Cardiac muscle cell (in vitro differentiated cells and primary cell): Measurements from ENCODE around the gene UBA1. TPM values are rescaled to one million over a fixed set of nuclear protein-coding genes. Genes with fewer than 3 reads are reported as not detected.

Experiments used
- DNase-seq, 2 donors: peaks; one replicate each; pipeline versions ENCODE4 v3.0.0 to v3.0.0-alpha.2; 2010 to 2017; ENCODE audit warnings: low read depth in 1 of 2, low spot score in 1 of 2
- H3K27ac ChIP-seq: fragments of 200-600 bp; sonication (generic); 2 replicates; pipeline ENCODE4 v1.5.1; 2016
- H3K27me3 ChIP-seq: fragments of 200-600 bp; sonication (generic); 2 replicates; pipeline ENCODE4 v1.6.0; 2016; ENCODE audit warnings: control low read depth
- H3K36me3 ChIP-seq: fragments of 200-600 bp; sonication (generic); 2 replicates; pipeline ENCODE4 v1.5.1; 2016; ENCODE audit warnings: control low read depth
- H3K4me1 ChIP-seq: fragments of 200-600 bp; sonication (generic); 2 replicates; pipeline ENCODE4 v1.8.1; 2017; ENCODE audit warnings: low read depth, mild to moderate bottlenecking, mixed run types
- H3K4me3 ChIP-seq: fragments of 200-600 bp; sonication (generic); 2 replicates; pipeline ENCODE4 v1.5.1; 2016; ENCODE audit warnings: mild to moderate bottlenecking
- H3K9me3 ChIP-seq: fragments of 200-600 bp; sonication (generic); 2 replicates; pipeline ENCODE4 v1.5.1; 2017; ENCODE audit warnings: low read depth, mild to moderate bottlenecking, control low read depth
- CTCF ChIP-seq: IDR thresholded peaks from 2 replicates; pipeline ENCODE4 v1.5.1; 2012; ENCODE audit warnings: low read depth, mild to moderate bottlenecking, low read length
- polyA plus RNA-seq: library from polyadenylated mRNA; unstranded; fragments of >200 nt; fragmentation: Nextera tagmentation; extraction: Ambion mirVana; gene quantifications from 2 replicates; pipeline ENCODE4 v1.2.1, GENCODE V29; 2016
- total RNA-seq: library from RNA; depleted of rRNA; stranded (reverse); fragments of >200 nt; gene quantifications from 2 replicates; pipeline ENCODE4 v1.2.3, GENCODE V29; 2016

UBA1 gene
- total and polyA plus RNA-seq, 2 experiments from 2014 or later, result 280 to 386 TPM

GRCh38 chrX:47171996-47172395 lies 21.6 kb upstream of the UBA1 start:
- H3K9me3 ChIP-seq, result no peaks in the 10 kb centered on the region
- TF ChIP-seq CTCF, result no peak
- H3K36me3 ChIP-seq, result no peaks in the 10 kb centered on the region

GRCh38 chrX:47172549-47172948 lies 21.1 kb upstream of the UBA1 start:
- no peak for DNase-seq
- no peaks in the 10 kb centered on the region for H3K4me1 ChIP-seq
- no peaks in the 10 kb centered on the region for H3K27me3 ChIP-seq
- no peak overlapping the region for H3K27ac ChIP-seq
- H3K36me3 ChIP-seq, result no peaks in the 10 kb centered on the region
- H3K9me3 ChIP-seq, result no peaks in the 10 kb centered on the region
- no peak overlapping the region for H3K4me3 ChIP-seq
- no peak for TF ChIP-seq CTCF

More at GRCh38 chrX:47171996-47172395, 21.6 kb upstream of the UBA1 start:
- DNase-seq, result no peak
- H3K27ac ChIP-seq, result no peak overlapping the region
- no peaks in the 10 kb centered on the region for H3K4me1 ChIP-seq
- no peak overlapping the region for H3K4me3 ChIP-seq
- no peaks in the 10 kb centered on the region for H3K27me3 ChIP-seq

DNA sequence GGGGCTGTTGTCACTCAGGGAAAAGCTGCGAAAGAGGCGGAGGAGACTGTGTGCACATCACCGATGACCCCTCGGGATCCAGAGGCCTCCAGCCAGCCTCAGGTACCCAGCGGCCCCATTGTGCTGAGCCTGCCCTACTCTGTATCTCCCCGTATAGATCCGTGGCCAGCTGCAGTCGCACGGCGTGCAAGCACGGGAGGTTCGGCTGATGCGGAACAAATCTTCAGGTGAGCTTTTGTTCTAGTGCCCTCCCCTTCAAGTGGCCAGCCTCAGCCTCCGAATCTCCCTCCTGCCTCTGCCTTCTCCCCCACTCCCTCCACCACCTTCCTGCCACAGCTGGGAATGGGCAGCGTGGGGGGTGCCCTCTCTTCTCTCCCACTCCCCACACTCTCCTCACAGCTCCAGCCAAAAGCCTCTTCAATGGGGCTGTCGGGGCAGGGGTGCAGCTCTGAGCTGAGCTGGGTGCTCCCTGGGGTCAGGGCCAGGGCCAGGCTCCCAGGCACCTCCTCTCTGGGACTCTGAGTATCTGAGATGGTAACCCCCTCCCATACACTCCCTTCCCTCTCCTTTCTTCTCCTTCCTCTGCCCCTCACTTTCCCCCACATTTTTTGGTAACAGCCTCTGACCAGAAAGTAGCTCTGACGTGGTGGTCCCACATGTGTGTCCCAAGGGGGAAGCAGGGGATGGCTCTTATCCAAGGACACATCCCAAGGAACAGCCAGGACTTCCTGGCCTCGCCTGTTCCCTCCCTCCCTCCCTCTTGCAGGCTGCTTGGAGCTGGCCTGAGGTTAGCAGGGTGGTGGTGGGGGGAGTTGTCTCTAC lies 20.4 kb upstream of the UBA1 start:
- H3K27me3 ChIP-seq, result no peaks in the 10 kb centered on the region
- DNase-seq, result no peak
- no peak for TF ChIP-seq CTCF
- H3K4me1 ChIP-seq, result no peaks in the 10 kb centered on the region
- H3K27ac ChIP-seq, result no peak overlapping the region
- H3K4me3 ChIP-seq, result no peak overlapping the region
- no peaks in the 10 kb centered on the region for H3K36me3 ChIP-seq
- H3K9me3 ChIP-seq, result no peaks in the 10 kb centered on the region

DNA sequence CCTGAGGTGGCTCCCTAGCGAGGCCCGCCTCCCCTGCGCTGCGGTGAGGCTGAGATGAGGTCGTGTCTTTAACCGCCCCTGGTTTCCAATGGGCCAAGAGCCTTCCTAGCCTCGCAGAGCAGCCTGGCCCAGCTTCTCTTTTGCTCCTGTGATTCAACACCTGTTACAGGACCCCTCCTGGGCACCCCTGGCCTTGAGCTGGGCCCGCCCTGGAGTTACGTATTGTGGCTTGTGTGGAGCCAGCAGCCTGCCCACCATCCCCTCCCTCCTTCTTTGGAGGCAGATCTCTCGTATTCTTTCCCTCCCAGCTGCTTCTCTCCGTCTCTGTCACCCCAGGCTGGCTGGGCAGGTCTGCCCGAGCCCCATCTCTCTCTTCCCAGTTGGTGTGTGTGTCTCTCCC lies 19.3 kb upstream of the UBA1 start:
- no peak for TF ChIP-seq CTCF
- Histone ChIP-seq H3K4me3 (no peak overlapping the region), H3K27ac (no peak overlapping the region), H3K9me3 (no peaks in the 10 kb centered on the region), H3K36me3 (no peaks in the 10 kb centered on the region), H3K27me3 (no peaks in the 10 kb centered on the region), H3K4me1 (no peaks in the 10 kb centered on the region)
- no peak for DNase-seq

DNA sequence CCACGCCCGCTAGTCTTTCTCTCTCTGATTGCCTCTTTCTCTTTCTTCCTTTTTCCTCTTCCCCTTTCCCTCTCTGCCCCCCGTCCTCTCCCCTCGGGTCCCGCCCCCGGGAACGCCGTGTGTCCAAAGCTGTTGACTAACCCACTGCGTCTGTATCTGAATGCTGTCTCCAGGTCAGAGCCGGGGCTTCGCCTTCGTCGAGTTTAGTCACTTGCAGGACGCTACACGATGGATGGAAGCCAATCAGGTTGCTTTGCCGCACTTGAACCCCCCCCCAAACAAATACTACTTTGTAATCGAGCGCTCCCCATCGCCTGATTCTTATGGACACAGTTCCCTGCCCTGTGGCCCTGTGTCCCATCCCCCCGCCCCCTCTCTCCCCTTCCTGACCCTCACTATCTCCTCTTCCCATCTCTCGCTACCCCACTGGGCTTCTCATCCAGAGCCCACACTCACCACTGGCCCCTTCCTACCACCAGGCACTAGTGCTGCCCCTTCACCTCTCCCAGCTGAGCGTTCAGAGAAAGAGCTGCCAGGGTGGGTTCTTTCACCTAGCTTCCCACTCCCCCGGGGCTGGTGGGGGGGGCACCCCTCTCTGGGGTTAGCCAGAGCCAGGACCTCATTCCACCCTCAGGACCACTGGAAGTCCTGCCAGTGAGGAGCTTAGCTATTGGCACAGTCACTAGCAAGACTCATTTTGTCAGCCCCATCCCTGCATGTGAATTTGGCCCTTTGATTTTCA lies 18.6 kb upstream of the UBA1 start:
- Histone ChIP-seq H3K4me1 (no peaks in the 10 kb centered on the region), H3K27ac (no peak overlapping the region), H3K27me3 (no peaks in the 10 kb centered on the region), H3K36me3 (no peaks in the 10 kb centered on the region), H3K9me3 (no peaks in the 10 kb centered on the region), H3K4me3 (no peak overlapping the region)
- no peak for TF ChIP-seq CTCF
- no peak for DNase-seq
